Posterior cingulate gyrus (tissue), 11 donors: ENCODE measurements around the gene NPHP4.
A peak's percentile ranks its signal among the peaks of the same experiment; 100 is the strongest.
"Not testable (repeated sequence)": the region's sequence is repeated elsewhere in the genome, so short reads cannot be mapped to it uniquely, and the experiment has no call there.

Source experiments
- DNase-seq, 10 donors: peaks; one replicate each; pipeline versions ENCODE4 v3.0.0 to v3.0.0-alpha.2; 2020 to 2021; ENCODE audit warnings: mixed read lengths in 3 of 10
- intact Hi-C: fragments of 100-400 bp; cut with DNase I; formaldehyde crosslinking; loops from one replicate; pipeline ENCODE4 v1.15.1; 2023

Gene NPHP4

DNA sequence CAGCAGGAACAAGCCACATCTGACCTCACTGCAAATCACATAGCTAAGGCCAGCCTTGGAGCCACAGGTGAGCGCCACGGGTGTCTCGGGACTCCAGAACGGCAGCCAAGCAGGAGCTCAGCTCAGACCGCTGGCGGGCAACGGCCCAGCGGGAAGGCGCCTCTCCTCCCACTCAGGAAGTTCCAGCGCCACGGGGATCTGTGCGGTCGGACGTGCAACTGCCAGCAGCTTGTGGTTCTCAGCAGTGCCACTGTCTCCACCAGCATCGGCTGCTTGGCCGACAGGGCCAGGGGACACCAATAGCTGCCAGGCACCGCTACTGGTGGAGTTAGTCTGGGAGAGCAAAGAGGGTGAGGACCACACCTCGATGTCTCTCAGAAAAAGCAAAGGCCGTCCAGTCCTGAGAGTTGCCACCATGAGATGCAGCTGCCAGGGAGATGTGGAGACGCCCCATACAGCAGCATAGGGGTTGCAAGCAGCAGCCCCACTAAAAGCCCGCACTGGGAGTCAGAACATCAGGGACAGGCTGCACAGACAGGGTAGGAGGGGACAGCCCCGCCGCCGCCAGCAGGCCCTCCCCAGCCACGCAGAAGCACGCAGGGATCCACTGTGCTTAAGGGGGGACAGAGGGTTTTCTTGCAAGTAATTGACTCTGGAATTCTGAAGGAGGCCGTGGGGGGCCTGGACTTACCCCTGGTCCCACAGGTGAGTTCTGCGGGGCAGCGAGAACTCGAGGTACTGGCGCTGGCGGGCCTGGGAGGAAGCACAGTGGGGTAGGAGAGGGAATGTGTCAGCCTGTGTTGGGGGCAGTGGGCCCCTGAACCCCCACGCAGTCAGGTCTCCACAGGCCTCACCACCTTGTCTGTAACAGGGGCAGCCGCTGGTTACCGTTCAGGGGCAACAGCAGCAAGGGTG lies 83.5 kb downstream of the NPHP4 start:
- peak in 8 of 10 donors; percentile 57 to 96 (median 77) for DNase-seq
- intact Hi-C loops = no loop called here

DNA sequence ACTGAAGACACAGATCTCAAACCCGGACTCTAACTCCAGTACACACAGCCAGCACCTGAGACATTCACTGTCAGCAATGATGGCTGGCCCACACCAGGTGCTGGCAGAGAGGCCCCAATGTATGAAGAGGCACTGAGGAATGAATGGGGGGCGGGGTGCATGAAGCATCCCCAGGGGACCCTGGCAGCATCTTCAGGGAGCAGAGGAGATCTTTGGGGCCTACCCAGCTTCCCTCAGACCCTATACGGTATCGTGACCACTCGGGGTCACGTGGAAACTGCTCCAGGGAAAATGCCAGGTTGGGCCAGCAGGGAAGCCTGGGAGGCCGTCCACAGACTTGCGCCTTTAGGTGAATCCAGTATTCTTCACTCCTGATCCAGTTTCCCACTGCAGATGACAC lies 84.3 kb downstream of the NPHP4 start:
- peak in 1 of 10 donors; percentile 62 for DNase-seq
- intact Hi-C loops = no loop called here

DNA sequence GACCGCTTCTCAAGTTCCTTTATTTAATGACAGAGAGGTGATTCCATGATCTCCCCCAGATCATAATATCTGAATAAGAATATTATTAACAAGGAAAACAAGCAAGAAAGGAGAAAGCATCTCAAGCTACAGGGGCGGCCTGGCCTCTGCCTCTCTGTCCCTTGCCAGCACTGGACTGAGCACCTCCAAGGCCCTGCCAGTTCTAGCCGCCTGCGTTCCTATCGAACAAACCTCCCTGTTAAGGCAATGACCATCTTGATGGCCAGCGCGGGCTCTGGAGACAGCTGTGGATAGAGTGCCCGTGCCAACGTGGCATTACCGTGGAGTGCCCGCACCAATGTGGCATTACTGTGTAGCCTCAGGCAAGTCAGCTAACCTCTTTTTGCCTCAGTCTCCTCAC lies 84.8 kb downstream of the NPHP4 start:
- DNase-seq = no peak
- intact Hi-C loops = no loop called here

DNA sequence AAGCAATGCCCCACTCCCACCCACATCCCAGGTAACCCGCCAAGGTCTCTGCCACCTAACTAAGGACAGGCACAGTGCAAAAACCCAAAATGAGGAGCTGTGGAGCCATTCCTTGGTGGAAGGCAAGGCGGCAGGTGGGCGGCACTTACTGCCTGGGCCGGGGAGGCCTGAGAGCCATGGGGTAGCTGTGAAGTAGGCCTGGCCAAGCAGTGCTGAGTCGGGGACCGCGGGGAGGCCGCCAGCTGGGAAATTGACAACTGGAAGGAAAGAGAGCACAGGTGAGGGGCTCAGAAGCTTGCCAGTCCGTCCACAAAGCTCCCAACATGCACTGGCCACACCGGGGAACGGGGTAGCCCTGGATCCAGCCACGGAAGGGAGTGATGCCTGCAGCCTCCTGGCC lies 85.3 kb downstream of the NPHP4 start:
- intact Hi-C loops = no loop called here
- DNase-seq = peak in 1 of 10 donors; percentile 68

DNA sequence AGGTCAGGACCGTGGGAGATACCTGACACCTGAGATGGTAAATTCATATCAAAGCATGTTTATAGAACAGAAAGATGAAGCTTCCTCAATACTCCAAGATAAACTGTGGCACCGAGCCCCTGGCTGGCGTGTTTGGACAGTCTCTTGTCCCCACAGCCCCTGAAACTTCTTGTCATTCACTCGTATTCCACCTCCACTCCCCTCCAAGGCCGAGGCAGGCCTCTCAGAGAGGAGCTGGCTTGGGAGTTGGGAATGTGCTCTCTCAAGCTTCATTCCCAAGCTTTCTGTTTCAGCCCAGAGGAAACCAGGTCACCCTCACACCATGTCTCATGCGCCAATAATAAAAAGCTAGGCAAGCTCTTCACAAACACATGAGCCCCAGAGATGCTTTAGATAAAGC lies 86.1 kb downstream of the NPHP4 start:
- DNase-seq = peak in 2 of 10 donors; percentile 51 to 66
- intact Hi-C loops = no loop called here

DNA sequence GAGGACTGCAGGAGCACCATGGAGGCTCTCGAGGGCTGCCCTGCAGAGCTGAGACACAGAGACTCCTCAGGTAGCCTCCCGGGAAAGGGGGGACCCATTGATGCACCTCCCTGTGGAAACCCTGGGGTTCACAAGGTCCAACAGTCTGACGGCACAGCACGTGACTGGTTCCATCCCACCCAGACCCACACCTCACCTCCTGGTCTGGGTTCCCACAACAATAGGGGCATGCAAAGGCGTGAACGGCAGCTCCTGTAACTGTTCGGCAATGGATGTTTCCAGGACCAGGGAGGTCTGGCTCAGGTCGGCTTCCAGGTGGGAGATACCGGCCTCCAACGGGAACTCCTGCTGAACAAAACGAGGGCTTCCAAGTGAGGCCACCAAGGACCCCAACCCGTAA lies 86.8 kb downstream of the NPHP4 start:
- intact Hi-C loops = no loop called here
- DNase-seq = peak in 2 of 10 donors; percentile 45 to 72

DNA sequence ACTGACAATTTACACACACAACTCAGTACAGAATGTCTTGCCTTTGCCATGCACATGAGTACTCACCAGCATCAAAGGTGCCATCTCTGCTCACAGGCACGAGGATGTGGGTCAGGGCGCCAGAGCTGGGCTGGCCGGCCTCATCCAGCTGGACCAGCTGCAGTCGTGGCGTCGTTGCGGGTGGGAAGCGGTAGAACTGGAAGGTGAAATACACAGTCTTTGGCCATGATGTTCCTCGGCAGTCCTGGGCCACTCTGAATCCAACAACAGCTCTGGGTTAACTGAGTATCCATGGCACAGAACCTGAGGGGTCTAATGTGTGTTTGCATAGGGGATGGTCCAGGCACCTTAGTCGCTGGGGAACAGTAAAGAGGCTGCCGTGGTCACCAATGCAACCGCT lies 87.7 kb downstream of the NPHP4 start:
- DNase-seq = peak in 1 of 10 donors; percentile 59

DNA sequence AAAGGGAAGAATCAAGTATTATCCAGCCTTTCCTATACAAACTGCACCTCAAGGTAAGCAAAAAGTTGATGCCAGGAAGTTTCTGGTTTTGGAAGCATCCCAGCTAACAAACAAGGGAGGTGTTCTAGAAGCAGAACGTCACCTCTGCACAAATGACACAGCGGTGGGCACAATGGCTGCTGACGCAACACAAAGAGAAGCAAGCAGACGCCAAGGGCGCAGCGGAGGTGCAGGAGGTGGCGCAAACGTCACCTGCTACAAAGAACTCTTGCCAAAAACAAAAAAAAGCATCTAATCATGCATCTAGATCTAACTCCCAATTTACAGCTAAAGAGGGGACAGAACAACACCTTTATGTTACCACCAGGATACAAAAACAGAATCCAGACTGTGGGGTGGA lies 88.5 kb downstream of the NPHP4 start:
- DNase-seq = peak in 1 of 10 donors; percentile 46
- intact Hi-C loops = no loop called here

More for the DNA sequence above, 87.7 kb downstream of the NPHP4 start:
- intact Hi-C loops = no loop called here

DNA sequence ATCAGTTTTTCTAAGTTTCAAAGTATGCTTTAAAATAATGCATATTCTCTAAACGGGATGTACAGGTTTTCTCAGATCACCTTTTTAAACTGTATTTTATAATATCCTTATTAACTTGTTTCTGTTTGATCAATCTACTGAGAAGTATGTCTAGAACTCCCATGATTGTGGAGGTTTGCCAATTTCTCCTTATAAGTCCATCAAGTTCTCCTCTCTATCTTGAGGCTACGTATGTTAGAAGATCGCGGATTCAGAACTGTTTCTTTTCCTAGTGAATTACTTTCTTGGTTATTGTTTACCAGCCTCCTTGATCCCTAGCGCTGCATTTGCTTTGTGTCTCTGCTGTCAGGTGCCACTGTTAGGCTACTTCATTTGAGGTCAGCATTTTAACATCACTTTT lies 89.2 kb downstream of the NPHP4 start:
- no peak for DNase-seq
- intact Hi-C loops = no loop called here

DNA sequence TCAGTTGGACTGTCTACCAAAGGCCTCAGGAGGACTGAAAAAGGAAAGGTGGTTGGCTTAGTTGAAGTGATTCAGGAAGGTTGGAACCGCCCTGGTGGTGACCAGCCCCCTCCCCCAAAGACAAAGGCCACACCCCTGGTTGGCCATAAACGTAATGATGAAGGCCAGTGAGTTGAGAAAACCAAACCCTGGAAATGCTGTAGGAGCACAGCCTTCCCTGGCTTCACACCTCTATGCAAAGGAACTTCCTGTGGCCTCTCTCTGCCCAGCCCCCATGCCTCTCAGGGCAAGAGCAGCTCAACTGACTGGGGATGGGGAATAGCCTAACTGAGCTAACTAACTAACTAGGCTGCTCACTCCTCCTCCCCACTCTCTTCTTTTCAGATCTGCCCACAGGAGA lies 90.4 kb downstream of the NPHP4 start:
- DNase-seq = peak in 1 of 10 donors; percentile 43
- intact Hi-C loops = no loop called here

DNA sequence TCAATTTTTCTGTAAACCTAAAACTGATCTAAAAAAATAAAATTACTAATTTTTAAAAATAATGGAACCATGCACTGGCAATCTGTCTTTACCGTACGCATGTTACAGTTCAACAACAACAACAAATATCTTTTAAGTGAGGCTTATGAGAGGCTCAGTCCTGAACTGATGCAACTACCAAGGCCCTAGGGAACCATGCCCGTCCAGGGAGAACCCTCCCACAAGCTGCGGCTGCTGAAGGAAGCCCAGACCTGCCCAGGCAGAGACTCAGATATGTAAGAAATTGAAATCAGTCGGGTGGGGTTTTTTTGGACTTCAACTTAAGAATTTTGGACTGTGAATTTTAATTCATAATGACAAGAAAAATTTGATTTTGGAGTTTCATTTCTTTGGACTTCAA lies 91.1 kb downstream of the NPHP4 start:
- peak in 1 of 10 donors; percentile 33 for DNase-seq
- intact Hi-C loops = no loop called here

DNA sequence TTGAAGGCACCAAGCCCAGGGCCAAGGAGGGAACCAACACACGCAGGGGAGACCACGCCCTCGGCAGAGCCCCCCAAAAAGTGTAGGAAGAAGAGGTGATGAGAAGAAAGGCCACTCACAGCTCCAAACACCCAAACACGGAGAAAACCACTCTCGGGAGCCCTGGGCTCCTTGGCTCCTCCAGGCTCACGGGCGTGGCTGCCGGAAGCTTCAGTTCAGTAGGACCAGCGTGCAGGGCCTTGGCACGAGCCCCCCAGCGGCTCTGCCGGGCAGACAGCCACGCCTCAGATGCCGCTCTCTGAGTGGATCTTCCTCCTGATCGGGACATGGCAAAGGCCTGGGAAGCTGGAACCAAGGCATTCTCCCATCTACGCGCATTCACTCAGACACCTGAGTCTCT lies 94.0 kb downstream of the NPHP4 start:
- intact Hi-C loops = no loop called here
- DNase-seq = peak in 3 of 10 donors; percentile 45 to 62 (median 62)

DNA sequence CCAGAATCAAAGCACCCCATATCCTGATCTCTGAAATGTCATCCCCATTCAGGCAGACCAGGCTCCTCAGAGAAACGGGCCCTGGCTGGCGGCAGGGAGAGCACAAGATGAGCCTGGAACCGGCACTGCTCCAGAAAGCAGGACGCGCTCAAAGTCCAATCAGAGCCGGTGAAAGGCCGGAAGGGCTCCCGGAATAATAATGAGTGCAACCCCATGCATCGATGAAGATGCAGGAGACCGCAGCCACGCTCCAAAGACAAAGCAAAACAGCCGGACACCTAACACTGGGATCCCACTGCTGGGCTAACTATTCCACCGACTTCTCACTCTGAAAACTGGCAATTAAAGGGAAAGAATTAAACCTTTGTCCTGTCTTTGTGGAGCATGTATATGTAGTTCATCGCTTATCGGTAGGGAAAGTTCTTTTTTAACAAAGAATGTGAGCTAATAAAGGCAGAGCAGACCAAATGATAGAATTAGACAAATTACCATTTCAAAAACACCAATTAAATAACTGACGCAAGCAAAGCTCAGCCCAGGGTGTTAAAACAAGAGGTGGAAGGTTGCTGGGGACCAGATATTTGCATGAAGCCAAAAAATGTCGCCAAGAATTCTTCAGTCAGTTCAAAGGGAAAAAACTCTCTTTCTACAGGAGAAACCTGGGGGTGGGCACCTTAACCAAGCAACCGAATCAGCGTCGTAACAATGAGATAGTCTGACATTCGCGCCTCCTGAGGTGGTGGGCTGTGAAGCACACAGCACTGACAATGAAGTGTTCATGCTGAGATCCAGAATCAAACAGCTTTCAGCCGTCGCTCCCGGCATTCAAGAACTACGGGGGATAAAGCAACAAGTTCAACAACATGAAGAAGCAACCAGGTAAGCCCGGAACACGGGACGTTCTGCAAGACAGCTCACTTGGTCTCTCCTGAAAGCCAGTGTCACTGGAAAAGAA lies 95.2 kb downstream of the NPHP4 start:
- DNase-seq = peak in 5 of 10 donors; percentile 24 to 86 (median 75)
- intact Hi-C loops = no loop called here

DNA sequence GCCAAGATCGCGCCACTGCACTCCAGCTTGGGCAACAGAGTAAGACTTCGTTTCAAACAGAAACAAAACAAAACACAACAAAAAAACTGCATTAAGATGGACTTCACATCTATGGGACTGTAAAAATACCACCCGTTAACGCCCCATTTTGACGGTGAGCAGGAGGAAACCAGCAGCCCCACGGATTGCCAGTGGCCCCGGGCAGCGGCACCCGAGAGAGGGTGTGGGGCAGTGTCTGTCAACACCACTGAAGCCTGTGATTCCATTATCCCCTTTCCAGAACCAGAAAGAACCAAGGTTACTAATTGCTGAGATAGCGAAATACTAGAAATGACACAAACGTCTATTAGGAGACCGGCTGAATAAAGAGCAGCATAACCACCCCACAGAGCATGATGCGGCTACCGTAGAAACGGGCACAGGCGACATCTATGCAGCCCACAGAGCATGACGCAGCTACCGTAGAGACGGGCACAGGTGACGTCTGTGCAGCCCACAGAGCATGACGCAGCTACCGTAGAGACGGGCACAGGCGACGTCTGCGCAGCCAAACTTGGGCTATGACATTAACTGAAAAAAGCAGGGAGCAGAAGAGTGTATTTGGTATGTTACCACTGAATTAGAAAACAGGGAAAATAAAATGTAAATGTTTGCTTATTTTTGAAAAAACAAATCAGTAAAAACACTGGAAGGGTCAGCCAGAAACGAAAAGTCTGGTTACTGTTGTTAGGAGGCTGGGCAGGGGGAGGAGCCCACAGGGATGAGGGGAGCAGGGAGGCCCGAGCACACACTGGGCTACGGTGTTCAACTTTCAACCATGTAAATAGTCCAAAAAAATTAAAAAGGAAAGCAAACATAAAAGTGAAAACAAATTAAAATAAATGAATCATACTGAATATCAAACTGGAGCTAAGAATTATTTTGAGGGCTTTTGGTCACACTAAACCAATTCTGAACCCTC lies 96.5 kb downstream of the NPHP4 start:
- peak in 3 of 10 donors; percentile 65 to 77 (median 75) for DNase-seq
- intact Hi-C loops = no loop called here

DNA sequence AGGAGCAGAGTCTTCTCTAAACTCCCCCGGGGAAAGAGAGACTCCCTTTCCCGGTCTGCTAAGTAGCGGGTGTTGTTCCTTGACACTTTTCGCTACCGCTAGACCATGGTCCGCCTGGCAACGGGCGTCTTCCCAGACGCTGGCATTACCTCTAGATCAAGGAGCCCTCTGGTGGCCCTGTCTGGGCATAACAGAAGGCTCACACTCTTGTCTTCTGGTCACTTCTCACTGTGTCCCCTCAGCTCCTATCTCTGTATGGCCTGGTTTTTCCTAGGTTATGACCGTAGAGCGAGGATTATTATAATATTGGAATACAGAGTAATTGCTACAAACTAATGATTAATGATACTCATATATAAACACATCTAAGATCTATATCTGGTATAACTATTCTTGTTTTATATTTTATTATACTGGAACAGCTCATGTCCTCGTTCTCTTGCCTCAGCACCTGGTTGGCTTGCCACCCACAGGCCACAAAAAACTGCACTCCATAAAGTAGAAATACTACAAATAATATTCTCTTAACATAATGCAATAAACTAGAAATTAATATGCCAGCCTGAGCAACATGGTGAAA lies 98.4 kb downstream of the NPHP4 start:
- intact Hi-C loops = not testable (repeated sequence)
- DNase-seq = peak in 6 of 10 donors; percentile 54 to 92 (median 75)

DNA sequence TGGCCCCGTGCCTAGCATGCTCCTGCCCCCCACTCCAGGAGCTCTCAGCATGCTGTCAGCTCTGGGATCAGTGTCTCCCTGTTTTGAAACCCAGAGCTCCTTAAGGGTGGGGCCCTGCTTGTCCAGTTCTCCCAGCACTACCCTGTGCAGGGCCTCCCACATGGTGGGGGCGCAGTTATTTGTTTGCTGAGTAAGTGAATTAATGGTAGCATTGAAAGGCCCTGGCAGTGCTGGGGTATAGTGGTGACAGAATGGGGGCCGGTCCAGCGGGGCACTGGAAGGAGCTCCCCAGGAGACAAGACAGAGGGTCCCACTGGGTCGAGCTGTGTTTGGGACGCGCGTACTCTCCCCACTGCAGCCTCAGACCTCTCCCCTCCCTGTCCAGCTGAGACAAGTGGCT lies 99.9 kb downstream of the NPHP4 start:
- intact Hi-C loops = no loop called here
- peak in 3 of 10 donors; percentile 40 to 52 (median 42) for DNase-seq

DNA sequence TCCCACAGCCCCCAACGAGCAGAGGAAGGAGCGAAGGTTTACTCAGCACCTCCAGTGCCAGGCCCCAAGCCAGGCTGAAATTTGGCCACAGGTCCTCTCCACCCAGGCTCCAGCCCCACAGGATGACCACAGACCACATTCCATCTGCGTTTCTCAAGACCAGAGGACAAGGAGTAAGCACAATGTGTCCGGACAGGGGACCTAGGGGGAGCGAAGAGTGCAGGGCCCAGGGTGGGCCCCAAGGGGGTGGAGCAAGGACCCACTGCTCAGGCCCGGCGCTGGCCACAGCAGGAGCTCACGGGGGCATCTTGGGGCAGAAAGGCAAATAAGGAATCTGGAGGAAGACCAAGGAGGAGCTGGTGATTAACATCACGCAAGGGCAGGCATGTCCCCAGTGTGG lies 100.5 kb downstream of the NPHP4 start:
- peak in 3 of 10 donors; percentile 44 to 70 (median 61) for DNase-seq
- intact Hi-C loops = no loop called here

DNA sequence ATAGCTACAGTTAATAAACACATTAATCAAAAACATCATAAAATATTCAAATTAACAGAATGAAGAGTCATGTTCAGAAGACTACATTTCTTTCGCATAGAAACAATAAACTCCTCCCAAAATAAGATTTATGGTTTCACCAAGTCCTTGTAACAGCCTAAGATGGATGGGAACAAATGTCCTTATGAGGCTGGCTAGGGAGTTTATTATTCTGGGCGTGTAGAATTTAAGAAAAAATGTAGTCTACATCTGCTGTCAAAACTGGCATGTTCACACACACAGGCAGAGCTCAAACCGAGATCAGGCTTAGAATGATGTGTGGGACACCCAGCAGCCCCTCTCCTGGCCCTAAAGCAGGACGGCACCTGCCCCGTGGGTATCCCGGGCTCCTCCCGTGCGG lies 101.1 kb downstream of the NPHP4 start:
- DNase-seq = peak in 3 of 10 donors; percentile 32 to 42 (median 40)
- intact Hi-C loops = no loop called here

DNA sequence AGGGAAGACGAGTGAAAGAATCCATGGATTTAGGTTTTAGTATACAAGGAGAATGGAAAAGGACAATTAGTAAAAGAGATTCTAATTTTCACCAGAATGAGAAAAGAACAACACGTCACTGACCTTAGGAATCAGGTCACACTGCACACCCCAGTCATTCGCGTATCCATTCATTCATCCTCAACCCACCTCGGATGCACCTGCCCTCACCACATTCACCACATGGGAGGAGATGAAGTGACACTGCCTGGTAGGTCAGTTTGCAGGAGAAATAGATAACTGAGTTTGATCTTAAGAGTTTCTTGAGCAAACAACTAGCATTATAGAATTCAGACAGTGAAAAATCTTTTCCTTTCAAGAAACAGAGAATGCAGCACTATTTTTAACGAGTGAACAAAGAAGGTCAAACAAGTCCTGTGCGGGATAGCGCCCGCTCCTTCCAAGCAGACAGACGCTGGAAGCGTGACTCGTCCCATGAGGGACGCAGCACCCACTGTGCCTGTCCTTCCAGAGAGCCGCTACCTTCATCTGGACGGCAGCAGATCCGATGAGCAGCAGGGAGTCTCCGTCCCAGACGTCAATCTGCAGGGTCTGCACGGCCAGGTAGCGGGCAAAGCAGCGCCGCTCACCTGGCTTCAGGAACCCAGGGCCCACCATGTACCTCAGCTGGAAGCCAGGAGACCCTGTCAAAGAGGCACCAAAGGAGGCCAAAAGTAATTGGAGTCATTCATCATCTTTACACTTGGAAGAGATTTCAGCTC lies 101.7 kb downstream of the NPHP4 start:
- intact Hi-C loops = no loop called here
- peak in 4 of 10 donors; percentile 14 to 61 (median 50) for DNase-seq
